NCI-H748 treated with DMSO at 0.1 percent for 48 hours (cell line): ENCODE measurements around the gene PSTPIP1.

Source experiments
- DNase-seq: peaks from one replicate; lab custom pipeline; 2025; lab: John Stamatoyannopoulos, UW

Gene PSTPIP1

GRCh38 chr15:77042955-77043920, 48.3 kb downstream of the PSTPIP1 start:
- DNase-seq, result no peak

GRCh38 chr15:77044228-77045042, 49.5 kb downstream of the PSTPIP1 start:
- no peak for DNase-seq

GRCh38 chr15:77045985-77046384, 51.1 kb downstream of the PSTPIP1 start:
- DNase-seq, result no peak

- DNase-seq, result no peak
Measured at GRCh38 chr15:77046704-77047412, 51.9 kb downstream of the PSTPIP1 start.

GRCh38 chr15:77048135-77048876, 53.4 kb downstream of the PSTPIP1 start:
- no peak for DNase-seq

- DNase-seq, result no peak
Measured at GRCh38 chr15:77052556-77052955, 57.6 kb downstream of the PSTPIP1 start.

- DNase-seq, result no peak
Measured at GRCh38 chr15:77053709-77054108, 58.8 kb downstream of the PSTPIP1 start.

- DNase-seq, result no peak
Measured at GRCh38 chr15:77057072-77057471, 62.1 kb downstream of the PSTPIP1 start.

GRCh38 chr15:77057685-77058084, 62.8 kb downstream of the PSTPIP1 start:
- DNase-seq, result no peak

- no peak for DNase-seq
Measured at GRCh38 chr15:77058468-77058867, 63.5 kb downstream of the PSTPIP1 start.

- no peak for DNase-seq
Measured at GRCh38 chr15:77059786-77060361, 64.9 kb downstream of the PSTPIP1 start.

GRCh38 chr15:77060546-77060945, 65.6 kb downstream of the PSTPIP1 start:
- no peak for DNase-seq

- DNase-seq, result no peak
Measured at GRCh38 chr15:77063249-77063648, 68.3 kb downstream of the PSTPIP1 start.

GRCh38 chr15:77064063-77064462, 69.1 kb downstream of the PSTPIP1 start:
- no peak for DNase-seq

- DNase-seq, result no peak
Measured at GRCh38 chr15:77064539-77065308, 69.8 kb downstream of the PSTPIP1 start.

- DNase-seq, result no peak
Measured at GRCh38 chr15:77066971-77067690, 72.2 kb downstream of the PSTPIP1 start.

GRCh38 chr15:77067691-77068367, 72.9 kb downstream of the PSTPIP1 start:
- DNase-seq, result no peak

GRCh38 chr15:77068633-77069032, 73.7 kb downstream of the PSTPIP1 start:
- no peak for DNase-seq

GRCh38 chr15:77069521-77070121, 74.7 kb downstream of the PSTPIP1 start:
- DNase-seq, result no peak
